Measurements from ENCODE around the gene IL2RG. TPM values are rescaled to one million over a fixed set of nuclear protein-coding genes. Genes with fewer than 3 reads are reported as not detected.

IL2RG gene
- total RNA-seq, 4 donors from 2014 or later: 3.0 to 42.9 (median 3.3) TPM; not detected in 1

GRCh38 chrX:71099736-71100135, 11.6 kb downstream of the IL2RG start:
- Histone ChIP-seq H3K9me3 (no peaks in the 10 kb centered on the region), H3K27me3 (no peaks in the 10 kb centered on the region), H3K27ac (no peak overlapping the region), H3K4me1 (no peaks in the 10 kb centered on the region), H3K4me3 (no peak overlapping the region), H3K36me3 (no peaks in the 10 kb centered on the region)
- DNase-seq: no peak
- TF ChIP-seq POLR2A (IDR thresholded peaks at IDR 0.05): no peak
- no peak for TF ChIP-seq CTCF (IDR thresholded peaks at IDR 0.05)
- intact Hi-C loops (cut with DNase I; ENCODE audit: low total_unique reads): no loop called here

GRCh38 chrX:71098951-71099506, 12.3 kb downstream of the IL2RG start:
- Histone ChIP-seq H3K27ac (no peak overlapping the region), H3K27me3 (no peaks in the 10 kb centered on the region), H3K4me3 (no peak overlapping the region), H3K9me3 (no peaks in the 10 kb centered on the region), H3K4me1 (no peaks in the 10 kb centered on the region), H3K36me3 (no peaks in the 10 kb centered on the region)
- DNase-seq: no peak
- intact Hi-C loops (cut with DNase I; ENCODE audit: low total_unique reads): no loop called here
- TF ChIP-seq POLR2A (IDR thresholded peaks at IDR 0.05) (no peak), CTCF (IDR thresholded peaks at IDR 0.05) (no peak)

DNA sequence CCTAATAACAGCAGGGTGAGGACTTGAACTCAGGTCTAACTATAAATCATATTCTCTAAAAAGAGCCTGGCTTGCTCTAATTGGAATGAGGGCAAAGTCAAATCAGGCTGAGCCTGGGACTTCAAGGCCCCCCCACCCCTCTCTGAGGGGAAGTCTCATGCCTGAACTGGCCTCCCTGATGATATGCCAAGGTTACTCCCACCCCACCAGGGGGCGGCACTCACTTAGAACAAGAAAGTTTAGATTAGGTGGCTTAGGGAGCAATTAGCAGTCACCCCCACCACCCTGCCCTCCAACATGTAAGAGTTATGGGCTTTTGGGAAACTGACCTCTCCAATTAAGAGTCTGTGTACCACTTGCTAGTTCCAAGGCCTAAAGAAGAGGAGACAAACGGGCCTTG, 13.1 kb downstream of the IL2RG start:
- peak overlapping the region in 1 of 2 donors; percentile 24 for H3K27ac ChIP-seq
- intact Hi-C loops (cut with DNase I; ENCODE audit: low total_unique reads): no loop called here
- TF ChIP-seq POLR2A (IDR thresholded peaks at IDR 0.05): no peak
- TF ChIP-seq CTCF (IDR thresholded peaks at IDR 0.05): peak; percentile 33 to 52 (median 46)
- no peaks in the 10 kb centered on the region for H3K36me3 ChIP-seq
- H3K4me1 ChIP-seq: no peaks in the 10 kb centered on the region
- no peak overlapping the region for H3K4me3 ChIP-seq
- no peaks in the 10 kb centered on the region for H3K9me3 ChIP-seq
- peak; percentile 48 to 69 for DNase-seq
- H3K27me3 ChIP-seq: no peaks in the 10 kb centered on the region

DNA sequence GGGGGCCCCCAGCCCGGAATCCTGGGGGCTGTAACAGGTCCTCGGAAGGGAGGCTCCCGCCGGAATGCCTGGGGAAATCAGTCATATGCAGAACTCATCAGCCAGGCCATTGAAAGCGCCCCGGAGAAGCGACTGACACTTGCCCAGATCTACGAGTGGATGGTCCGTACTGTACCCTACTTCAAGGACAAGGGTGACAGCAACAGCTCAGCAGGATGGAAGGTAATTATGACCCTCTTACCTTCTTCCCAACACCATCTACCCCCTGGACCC, 14.7 kb downstream of the IL2RG start:
- peak overlapping the region; percentile 57 to 63 for H3K4me3 ChIP-seq
- no peaks in the 10 kb centered on the region for H3K36me3 ChIP-seq
- no peaks in the 10 kb centered on the region for H3K4me1 ChIP-seq
- TF ChIP-seq CTCF (IDR thresholded peaks at IDR 0.05) (no peak), POLR2A (IDR thresholded peaks at IDR 0.05) (no peak)
- H3K9me3 ChIP-seq: no peaks in the 10 kb centered on the region
- H3K27ac ChIP-seq: peak overlapping the region; percentile 84 to 89
- no peak for DNase-seq
- intact Hi-C loops (cut with DNase I; ENCODE audit: low total_unique reads): no loop called here
- H3K27me3 ChIP-seq: no peaks in the 10 kb centered on the region

DNA sequence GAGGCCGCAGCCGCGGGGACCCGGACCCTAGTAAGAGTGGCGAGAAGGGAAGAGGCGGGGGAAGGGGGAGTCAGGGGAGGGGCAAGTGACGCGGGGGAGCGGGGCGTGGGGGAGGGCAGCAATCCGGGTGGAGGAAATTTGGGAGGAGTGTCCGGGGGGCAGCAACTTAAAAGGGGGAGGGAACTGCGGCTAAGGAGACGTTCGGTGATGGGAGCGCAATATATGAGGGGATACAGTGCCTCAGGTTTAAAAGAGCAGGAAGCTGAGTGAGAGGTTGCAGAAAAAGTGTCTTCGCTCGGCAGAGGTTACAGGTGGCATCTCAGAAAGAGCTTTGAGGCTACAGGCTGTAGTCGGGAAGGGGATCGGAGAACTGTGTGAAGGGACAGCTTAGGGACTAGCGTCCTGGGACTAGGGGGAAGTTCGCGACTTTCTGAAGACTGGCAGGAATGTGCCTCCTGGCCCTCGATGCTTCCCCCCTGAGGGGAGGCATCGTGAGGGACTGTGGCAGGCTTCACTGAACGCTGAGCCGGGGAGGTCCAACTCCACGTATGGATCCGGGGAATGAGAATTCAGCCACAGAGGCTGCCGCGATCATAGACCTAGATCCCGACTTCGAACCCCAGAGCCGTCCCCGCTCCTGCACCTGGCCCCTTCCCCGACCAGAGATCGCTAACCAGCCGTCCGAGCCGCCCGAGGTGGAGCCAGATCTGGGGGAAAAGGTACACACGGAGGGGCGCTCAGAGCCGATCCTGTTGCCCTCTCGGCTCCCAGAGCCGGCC, 15.2 kb downstream of the IL2RG start:
- Histone ChIP-seq H3K27ac (peak overlapping the region; percentile 84 to 89), H3K36me3 (no peaks in the 10 kb centered on the region), H3K4me3 (peak overlapping the region; percentile 57 to 63), H3K27me3 (no peaks in the 10 kb centered on the region), H3K4me1 (no peaks in the 10 kb centered on the region), H3K9me3 (no peaks in the 10 kb centered on the region)
- TF ChIP-seq POLR2A (IDR thresholded peaks at IDR 0.05) (peak in 1 of 2 donors; percentile 19), CTCF (IDR thresholded peaks at IDR 0.05) (no peak)
- no peak for DNase-seq
- intact Hi-C loops (cut with DNase I; ENCODE audit: low total_unique reads): no loop called here
